HCT116 (cell line): ENCODE results near the gene TMEM235.

Experiments used
- CEBPB ChIP-seq: IDR thresholded peaks from 2 replicates; pipeline ENCODE4 v1.6.1; 2012; ENCODE audit warnings: low read depth
- CTCF ChIP-seq, 3 experiments: fragments of 200-600 bp in 1 of 3; sonication (generic) in 1 of 3; IDR thresholded peaks in 2 of 3; conservative IDR thresholded peaks in 1 of 3; 2 replicates each; pipeline ENCODE4 v1.5.1; 2012 to 2017; ENCODE audit warnings: low read depth in 2 of 3, low read length in 2 of 3, antibody characterized with exemption in 1 of 3, borderline replicate concordance in 1 of 3, control low read depth in 1 of 3, mild to moderate bottlenecking in 1 of 3, mixed read lengths in 1 of 3, mixed run types in 1 of 3, moderate library complexity in 1 of 3; ENCODE audit not compliant: insufficient read depth in 1 of 3
- EZH2 ChIP-seq: fragments of 200-600 bp; sonication (generic); IDR thresholded peaks from 2 replicates; pipeline ENCODE4 v1.6.1; 2017; ENCODE audit warnings: antibody characterized with exemption, mixed run types
- YY1 ChIP-seq: IDR thresholded peaks from 2 replicates; pipeline ENCODE4 v1.6.1; 2011; ENCODE audit warnings: low read length, low read depth, moderate library complexity, mild to moderate bottlenecking; ENCODE audit not compliant: insufficient replicate concordance; ENCODE audit errors: extremely low read depth

- TF ChIP-seq EZH2, result no peak
- TF ChIP-seq CTCF (IDR thresholded peaks at IDR 0.05 in 2 of 3, conservative IDR thresholded peaks at IDR 0.05 in 1 of 3; ENCODE audit: borderline replicate concordance in 1 of 3, insufficient read depth in 1 of 3, low read depth in 2 of 3, low read length in 2 of 3), result no peak
- TF ChIP-seq CEBPB, result no peak
- TF ChIP-seq YY1, result no peak
Measured at GRCh38 chr17:78183916-78184315, 47.5 kb upstream of the TMEM235 start.
